Stimulated activated naive CD8-positive, alpha-beta T cell treated with anti-CD3 and anti-CD28 coated beads, Interleukin-15, amount 100 ng/mL, for 72 hours (primary cell): ENCODE measurements around the gene SERP1.
A peak's percentile ranks its signal among the peaks of the same experiment; 100 is the strongest.
"Not testable (repeated sequence)": the region's sequence is repeated elsewhere in the genome, so short reads cannot be mapped to it uniquely, and the experiment has no call there.

ENCODE experiments used
- ATAC-seq: fragments of 150-1000 bp; cut with Tn5 transposase; 2 replicates; pipeline ENCODE4 v1.10.0; 2021; ENCODE audit warnings: mild to moderate bottlenecking, moderate library complexity
- DNase-seq, 2 donors: peaks; one replicate each; pipeline ENCODE4 v3.0.0; 2021 to 2022
- H3K27ac Mint-ChIP-seq, 2 donors: one replicate each; pipeline ENCODE4 v1.8.0; 2022; ENCODE audit warnings: mild to moderate bottlenecking in 2 of 2, mixed read lengths in 2 of 2, moderate library complexity in 2 of 2
- H3K27me3 Mint-ChIP-seq: one replicate; pipeline ENCODE4 v1.8.0; 2022; ENCODE audit warnings: mixed read lengths
- H3K4me1 Mint-ChIP-seq: one replicate; pipeline ENCODE4 v1.8.0; 2022; ENCODE audit warnings: mild to moderate bottlenecking, mixed read lengths
- H3K4me3 Mint-ChIP-seq, 2 donors: one replicate each; pipeline ENCODE4 v1.8.0; 2022; ENCODE audit warnings: mild to moderate bottlenecking in 2 of 2, mixed read lengths in 2 of 2, moderate library complexity in 1 of 2
- H3K9me3 Mint-ChIP-seq, 2 donors: one replicate each; pipeline ENCODE4 v1.8.0; 2022; ENCODE audit warnings: mixed read lengths in 2 of 2

The SERP1 gene

GRCh38 chr3:150519026-150519425 is 27.3 kb downstream of the SERP1 start:
- Mint-ChIP-seq H3K27ac (no peak overlapping the region), H3K27me3 (no peaks in the 10 kb centered on the region), H3K4me3 (no peak overlapping the region), H3K4me1 (no peaks in the 10 kb centered on the region), H3K9me3 (no peaks in the 10 kb centered on the region)
- ATAC-seq (no peak), DNase-seq (no peak)

GRCh38 chr3:150515210-150515609 is 31.1 kb downstream of the SERP1 start:
- H3K4me3 Mint-ChIP-seq = no peak overlapping the region
- ATAC-seq (no peak), DNase-seq (no peak)
- peak overlapping the region in 1 of 2 donors; percentile 13 for H3K27ac Mint-ChIP-seq
- no peaks in the 10 kb centered on the region for H3K9me3 Mint-ChIP-seq
- no peaks in the 10 kb centered on the region for H3K27me3 Mint-ChIP-seq
- H3K4me1 Mint-ChIP-seq = no peaks in the 10 kb centered on the region

- DNase-seq (no peak), ATAC-seq (no peak)
- no peak overlapping the region for H3K4me3 Mint-ChIP-seq
- no peaks in the 10 kb centered on the region for H3K9me3 Mint-ChIP-seq
- H3K27ac Mint-ChIP-seq = no peak overlapping the region
- H3K27me3 Mint-ChIP-seq = peaks cover 10% of the 10 kb centered on the region
- peaks cover 15% of the 10 kb centered on the region for H3K4me1 Mint-ChIP-seq
Observed at GRCh38 chr3:150511122-150511821, 35.0 kb downstream of the SERP1 start.

GRCh38 chr3:150509780-150510179 is 36.5 kb downstream of the SERP1 start:
- DNase-seq (no peak), ATAC-seq (no peak)
- H3K4me1 Mint-ChIP-seq = peaks cover 15% of the 10 kb centered on the region
- H3K4me3 Mint-ChIP-seq = no peak overlapping the region
- H3K27ac Mint-ChIP-seq = no peak overlapping the region
- no peaks in the 10 kb centered on the region for H3K9me3 Mint-ChIP-seq
- H3K27me3 Mint-ChIP-seq = peaks cover 10% of the 10 kb centered on the region

- ATAC-seq (no peak), DNase-seq (no peak)
- peaks cover 15% of the 10 kb centered on the region for H3K4me1 Mint-ChIP-seq
- peaks cover 21% of the 10 kb centered on the region for H3K27me3 Mint-ChIP-seq
- H3K27ac Mint-ChIP-seq = no peak overlapping the region
- H3K9me3 Mint-ChIP-seq = no peaks in the 10 kb centered on the region
- no peak overlapping the region for H3K4me3 Mint-ChIP-seq
Observed at GRCh38 chr3:150508401-150508800, 37.9 kb downstream of the SERP1 start.

- no peak overlapping the region for H3K27ac Mint-ChIP-seq
- H3K4me1 Mint-ChIP-seq = peaks cover 21% of the 10 kb centered on the region
- peaks cover 22% of the 10 kb centered on the region for H3K27me3 Mint-ChIP-seq
- ATAC-seq (no peak), DNase-seq (no peak)
- no peak overlapping the region for H3K4me3 Mint-ChIP-seq
- peaks cover 7 to 14% of the 10 kb centered on the region in 2 donors for H3K9me3 Mint-ChIP-seq
Observed at GRCh38 chr3:150504483-150504882, 41.8 kb downstream of the SERP1 start.

- no peak for DNase-seq
- ATAC-seq = no peak
- Mint-ChIP-seq H3K27me3 (peaks cover 22% of the 10 kb centered on the region), H3K27ac (no peak overlapping the region), H3K9me3 (peaks cover 7 to 14% of the 10 kb centered on the region in 2 donors), H3K4me3 (no peak overlapping the region), H3K4me1 (peaks cover 18% of the 10 kb centered on the region)
Observed at GRCh38 chr3:150503402-150504099, 42.7 kb downstream of the SERP1 start.

GRCh38 chr3:150500960-150501359 is 45.3 kb downstream of the SERP1 start:
- peaks cover 16% of the 10 kb centered on the region for H3K27me3 Mint-ChIP-seq
- not testable (repeated sequence) for DNase-seq, H3K4me3 Mint-ChIP-seq, ATAC-seq, H3K4me1 Mint-ChIP-seq, H3K27ac Mint-ChIP-seq
- H3K9me3 Mint-ChIP-seq = peaks cover 7 to 14% of the 10 kb centered on the region in 2 donors

- peaks cover 8% of the 10 kb centered on the region for H3K27me3 Mint-ChIP-seq
- no peak overlapping the region for H3K27ac Mint-ChIP-seq
- ATAC-seq = no peak
- no peak for DNase-seq
- H3K9me3 Mint-ChIP-seq = peaks cover 7 to 14% of the 10 kb centered on the region in 2 donors
- H3K4me1 Mint-ChIP-seq = peaks cover 6% of the 10 kb centered on the region
- no peak overlapping the region for H3K4me3 Mint-ChIP-seq
Observed at GRCh38 chr3:150497956-150498355, 48.3 kb downstream of the SERP1 start.

- no peak overlapping the region for H3K4me3 Mint-ChIP-seq
- peak in 1 of 2 donors; percentile 11 for DNase-seq
- ATAC-seq = no peak
Observed at GRCh38 chr3:150495563-150496168, 50.6 kb downstream of the SERP1 start.

GRCh38 chr3:150495149-150495548 is 51.1 kb downstream of the SERP1 start:
- no peak for ATAC-seq
- no peaks in the 10 kb centered on the region for H3K9me3 Mint-ChIP-seq
- H3K4me3 Mint-ChIP-seq = no peak overlapping the region

More at GRCh38 chr3:150495563-150496168, 50.6 kb downstream of the SERP1 start:
- H3K27ac Mint-ChIP-seq = no peak overlapping the region
- H3K4me1 Mint-ChIP-seq = no peaks in the 10 kb centered on the region
- H3K27me3 Mint-ChIP-seq = peaks cover 8% of the 10 kb centered on the region
- H3K9me3 Mint-ChIP-seq = peaks cover 0 to under 1% of the 10 kb centered on the region in 2 donors

GRCh38 chr3:150494411-150494977 is 51.8 kb downstream of the SERP1 start:
- Mint-ChIP-seq H3K4me3 (no peak overlapping the region), H3K9me3 (no peaks in the 10 kb centered on the region), H3K27ac (no peak overlapping the region), H3K4me1 (no peaks in the 10 kb centered on the region), H3K27me3 (peaks cover 8% of the 10 kb centered on the region)
- ATAC-seq = no peak
- DNase-seq = no peak

More at GRCh38 chr3:150495149-150495548, 51.1 kb downstream of the SERP1 start:
- no peak for DNase-seq
- Mint-ChIP-seq H3K27me3 (peaks cover 8% of the 10 kb centered on the region), H3K27ac (no peak overlapping the region), H3K4me1 (no peaks in the 10 kb centered on the region)
